T-helper 1 cell treated with Interleukin-12 subunit alpha and Interleukin-12 subunit beta and Interleukin-4 antibody, amounts not matched to agents 30 μg/mL and 1 μg/mL, for 36 hours (primary cell): Measurements from ENCODE around the gene AGBL4.

Experiments
- H3K27ac Mint-ChIP-seq: one replicate; pipeline ENCODE4 v1.8.0; 2021; ENCODE audit warnings: mild to moderate bottlenecking, mixed read lengths
- H3K27me3 Mint-ChIP-seq: one replicate; pipeline ENCODE4 v1.8.0; 2021; ENCODE audit warnings: low read depth, mixed read lengths
- H3K36me3 Mint-ChIP-seq: one replicate; pipeline ENCODE4 v1.8.0; 2021; ENCODE audit warnings: low read depth, mixed read lengths
- H3K4me1 Mint-ChIP-seq: one replicate; pipeline ENCODE4 v1.8.0; 2021; ENCODE audit warnings: low read depth, mixed read lengths
- H3K4me3 Mint-ChIP-seq: one replicate; pipeline ENCODE4 v1.8.0; 2021; ENCODE audit warnings: mild to moderate bottlenecking, moderate library complexity, mixed read lengths
- H3K9me3 Mint-ChIP-seq: one replicate; pipeline ENCODE4 v1.8.0; 2021; ENCODE audit warnings: mixed read lengths

Gene AGBL4

DNA sequence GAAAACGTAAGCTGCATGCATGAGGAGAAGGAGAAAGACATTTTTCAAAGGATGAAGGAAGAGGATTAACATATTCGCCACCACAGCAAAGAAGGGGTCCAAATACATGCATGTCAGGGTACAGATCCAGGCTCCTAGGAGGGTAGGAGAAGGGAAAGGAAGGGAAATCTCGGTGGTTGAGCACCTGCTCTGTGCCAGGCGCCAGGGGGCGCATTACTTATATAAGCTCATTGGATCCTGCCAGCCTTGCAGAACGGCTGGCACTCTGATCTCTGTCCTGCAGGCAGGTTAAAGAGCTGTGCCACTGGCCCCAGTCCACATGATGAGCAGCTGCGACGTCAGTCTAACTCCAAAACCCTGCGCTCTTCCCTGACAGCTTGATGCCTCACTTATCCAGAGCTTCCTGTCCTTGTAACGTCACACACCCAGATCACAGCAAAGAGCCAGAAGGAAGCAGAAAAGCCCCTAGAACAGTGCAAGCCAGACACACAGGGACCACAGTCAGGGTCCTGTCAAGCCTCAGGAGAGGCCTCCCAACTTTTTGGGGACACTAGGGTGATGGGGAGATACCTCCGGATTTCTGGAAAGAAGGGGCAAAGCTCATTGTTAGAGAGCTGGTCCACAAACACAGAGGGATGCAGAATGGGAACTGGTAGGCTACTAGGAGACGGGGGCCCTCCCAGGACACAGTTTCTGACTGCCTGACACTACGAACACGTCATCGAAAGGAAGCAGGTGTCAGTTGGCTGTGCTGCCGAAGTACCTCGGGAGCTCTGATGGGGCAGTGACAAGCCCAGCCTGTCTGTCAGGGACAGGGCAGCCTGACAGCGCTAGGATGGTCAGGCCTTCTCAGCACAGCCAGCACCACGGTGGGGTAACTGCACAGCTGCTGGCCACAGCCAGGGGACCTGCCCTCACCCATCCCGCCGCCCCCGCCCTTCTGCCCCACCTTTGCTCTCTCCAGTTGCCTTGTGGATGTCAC, 1346.2 kb downstream of the AGBL4 start:
- Mint-ChIP-seq H3K4me1 (no peaks in the 10 kb centered on the region), H3K27ac (no peak overlapping the region), H3K27me3 (peaks cover 5% of the 10 kb centered on the region), H3K36me3 (no peaks in the 10 kb centered on the region), H3K9me3 (no peaks in the 10 kb centered on the region), H3K4me3 (no peak overlapping the region)

DNA sequence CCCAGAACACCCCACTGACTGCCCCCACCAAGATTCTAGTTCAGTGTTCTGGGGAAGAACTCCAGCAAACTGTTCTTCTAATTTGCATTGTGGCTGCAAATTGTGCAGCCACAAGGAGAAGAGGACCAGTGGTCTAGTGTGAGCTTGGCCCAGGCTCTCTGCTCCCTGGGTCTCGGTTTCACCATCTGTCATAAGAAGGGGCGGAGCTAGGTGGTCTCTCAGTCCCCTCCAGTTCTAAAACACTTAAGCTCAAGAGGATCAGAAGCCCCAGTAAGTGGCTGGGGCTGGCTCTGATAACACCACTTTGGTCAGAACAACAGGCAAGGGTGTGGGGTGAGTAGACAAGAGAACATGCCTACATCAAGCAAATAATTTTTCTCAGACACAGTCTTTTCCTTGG, 1346.9 kb downstream of the AGBL4 start:
- no peaks in the 10 kb centered on the region for H3K36me3 Mint-ChIP-seq
- no peaks in the 10 kb centered on the region for H3K9me3 Mint-ChIP-seq
- H3K27ac Mint-ChIP-seq, result no peak overlapping the region
- no peaks in the 10 kb centered on the region for H3K4me1 Mint-ChIP-seq
- no peak overlapping the region for H3K4me3 Mint-ChIP-seq
- peaks cover 5% of the 10 kb centered on the region for H3K27me3 Mint-ChIP-seq

DNA sequence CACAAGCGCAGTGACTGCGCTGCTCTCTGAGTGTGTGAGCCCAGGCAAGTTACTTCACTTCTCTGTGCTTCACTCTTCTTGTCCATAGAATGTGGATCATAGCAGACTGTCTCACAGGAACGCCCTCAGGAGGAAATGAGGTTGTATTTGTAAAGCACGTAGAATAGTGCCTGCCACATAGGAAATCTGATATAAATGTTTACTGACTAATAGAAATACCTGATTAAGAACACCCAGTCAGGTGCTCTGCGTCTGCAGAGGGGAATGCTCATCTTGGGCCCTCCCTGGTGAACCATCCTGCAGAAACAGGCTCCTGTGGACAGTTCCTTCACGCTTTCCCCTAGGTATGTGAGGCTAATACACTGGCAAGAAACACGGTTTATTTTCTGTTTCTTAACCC, 1347.4 kb downstream of the AGBL4 start:
- H3K27me3 Mint-ChIP-seq, result peaks cover 5% of the 10 kb centered on the region
- no peaks in the 10 kb centered on the region for H3K4me1 Mint-ChIP-seq
- no peak overlapping the region for H3K4me3 Mint-ChIP-seq
- H3K27ac Mint-ChIP-seq, result no peak overlapping the region
- no peaks in the 10 kb centered on the region for H3K36me3 Mint-ChIP-seq
- no peaks in the 10 kb centered on the region for H3K9me3 Mint-ChIP-seq

DNA sequence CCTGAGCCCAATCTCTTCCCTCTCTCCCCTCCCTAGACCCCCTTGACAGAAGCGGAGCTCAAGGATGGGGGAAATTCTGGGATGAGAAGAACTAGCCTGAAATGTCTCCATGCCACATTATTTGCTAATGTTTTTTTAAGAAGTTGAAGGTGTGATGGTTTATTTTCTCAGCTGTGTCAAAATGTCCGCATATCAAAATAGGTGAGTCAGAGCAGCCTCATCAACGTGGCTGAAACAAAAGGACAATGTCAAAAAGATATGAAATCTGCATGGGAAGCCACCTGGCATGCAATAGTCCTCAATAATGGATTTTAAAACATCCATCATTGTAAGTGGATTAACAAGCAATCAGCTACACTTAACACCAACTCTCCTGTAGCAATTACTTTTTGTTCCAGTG, 1348.5 kb downstream of the AGBL4 start:
- no peaks in the 10 kb centered on the region for H3K9me3 Mint-ChIP-seq
- H3K27me3 Mint-ChIP-seq, result peaks cover 5% of the 10 kb centered on the region
- no peaks in the 10 kb centered on the region for H3K4me1 Mint-ChIP-seq
- no peak overlapping the region for H3K27ac Mint-ChIP-seq
- no peaks in the 10 kb centered on the region for H3K36me3 Mint-ChIP-seq
- H3K4me3 Mint-ChIP-seq, result no peak overlapping the region

DNA sequence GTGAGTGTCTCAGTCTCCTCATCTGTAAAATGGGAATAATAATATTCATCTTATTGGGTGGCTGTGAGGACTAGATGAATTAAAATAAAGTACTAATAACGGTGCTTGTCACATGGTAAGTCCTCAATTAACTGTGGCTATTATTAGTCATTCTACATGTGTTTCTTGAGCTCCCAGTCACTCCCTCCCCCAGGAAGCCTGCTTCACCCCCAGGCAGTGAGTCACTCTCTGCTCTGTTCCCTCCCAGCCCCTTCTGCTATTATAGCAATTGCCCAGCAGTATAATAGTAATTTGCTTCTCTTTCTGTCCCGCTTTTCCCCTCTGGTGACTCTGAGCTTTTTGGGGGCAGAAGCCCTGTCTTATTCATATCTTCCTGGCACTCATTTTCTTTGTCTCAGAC, 1349.1 kb downstream of the AGBL4 start:
- Mint-ChIP-seq H3K36me3 (no peaks in the 10 kb centered on the region), H3K9me3 (no peaks in the 10 kb centered on the region), H3K4me1 (no peaks in the 10 kb centered on the region), H3K27ac (no peak overlapping the region), H3K27me3 (peaks cover 8% of the 10 kb centered on the region), H3K4me3 (no peak overlapping the region)

DNA sequence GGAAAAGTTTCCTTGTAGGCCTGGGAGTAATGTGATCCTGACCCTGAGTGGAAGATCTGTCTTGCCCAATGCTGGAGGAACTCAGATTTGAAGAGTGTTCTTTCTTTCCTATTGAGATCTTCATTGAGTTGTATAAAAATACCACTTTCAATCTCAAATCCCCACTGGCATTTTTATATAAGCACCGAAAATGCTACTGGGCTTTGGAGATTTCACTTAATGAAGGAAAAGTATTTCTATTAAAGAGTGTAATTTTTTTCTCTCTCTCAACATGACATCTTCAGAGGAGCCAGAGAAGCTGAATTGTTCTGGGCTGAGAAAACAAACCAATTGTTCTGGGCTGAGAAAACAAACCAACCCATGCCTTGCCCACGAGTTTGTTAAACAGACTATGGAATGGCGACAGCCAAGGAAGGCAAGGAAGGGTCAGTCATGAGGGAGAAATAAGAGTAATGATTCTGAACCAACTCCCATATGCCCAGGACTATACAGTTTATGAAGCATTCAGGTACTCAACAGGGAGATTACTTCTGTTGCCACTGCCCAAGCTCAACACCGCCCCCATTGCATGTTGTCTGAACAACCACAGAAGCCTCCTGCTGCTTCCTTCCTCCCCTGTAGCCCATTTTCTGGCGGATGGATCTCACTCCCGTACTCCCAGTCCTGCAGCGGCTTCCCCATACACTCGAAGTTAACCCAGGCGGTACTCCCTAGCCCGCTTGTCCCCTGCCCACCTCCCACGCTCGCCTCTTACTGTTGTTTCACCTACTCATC, 1350.2 kb downstream of the AGBL4 start:
- Mint-ChIP-seq H3K4me1 (no peaks in the 10 kb centered on the region), H3K27ac (no peak overlapping the region), H3K9me3 (no peaks in the 10 kb centered on the region), H3K27me3 (peaks cover 12% of the 10 kb centered on the region), H3K4me3 (no peak overlapping the region), H3K36me3 (no peaks in the 10 kb centered on the region)

DNA sequence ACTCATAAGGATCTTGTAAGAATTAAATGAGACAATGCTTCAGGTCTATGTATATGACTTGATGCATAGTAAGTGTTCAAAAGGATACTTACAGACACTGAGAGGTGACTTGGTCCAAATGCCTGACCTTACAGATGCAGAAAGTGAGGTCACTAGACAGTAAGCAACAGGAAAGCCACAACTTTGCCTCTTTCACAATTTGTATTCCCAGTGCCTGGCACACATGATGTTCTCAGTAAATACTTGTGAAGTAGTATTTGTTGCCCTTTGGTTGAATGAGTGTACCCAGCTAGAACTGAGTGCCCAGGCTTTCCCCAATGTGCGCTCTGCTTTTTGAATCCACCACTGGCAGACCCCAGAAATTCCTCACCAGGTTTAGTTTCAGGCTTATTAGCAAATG, 1352.2 kb downstream of the AGBL4 start:
- H3K27me3 Mint-ChIP-seq, result peaks cover 19% of the 10 kb centered on the region
- no peaks in the 10 kb centered on the region for H3K36me3 Mint-ChIP-seq
- H3K4me3 Mint-ChIP-seq, result no peak overlapping the region
- no peaks in the 10 kb centered on the region for H3K9me3 Mint-ChIP-seq
- H3K27ac Mint-ChIP-seq, result no peak overlapping the region
- H3K4me1 Mint-ChIP-seq, result no peaks in the 10 kb centered on the region

DNA sequence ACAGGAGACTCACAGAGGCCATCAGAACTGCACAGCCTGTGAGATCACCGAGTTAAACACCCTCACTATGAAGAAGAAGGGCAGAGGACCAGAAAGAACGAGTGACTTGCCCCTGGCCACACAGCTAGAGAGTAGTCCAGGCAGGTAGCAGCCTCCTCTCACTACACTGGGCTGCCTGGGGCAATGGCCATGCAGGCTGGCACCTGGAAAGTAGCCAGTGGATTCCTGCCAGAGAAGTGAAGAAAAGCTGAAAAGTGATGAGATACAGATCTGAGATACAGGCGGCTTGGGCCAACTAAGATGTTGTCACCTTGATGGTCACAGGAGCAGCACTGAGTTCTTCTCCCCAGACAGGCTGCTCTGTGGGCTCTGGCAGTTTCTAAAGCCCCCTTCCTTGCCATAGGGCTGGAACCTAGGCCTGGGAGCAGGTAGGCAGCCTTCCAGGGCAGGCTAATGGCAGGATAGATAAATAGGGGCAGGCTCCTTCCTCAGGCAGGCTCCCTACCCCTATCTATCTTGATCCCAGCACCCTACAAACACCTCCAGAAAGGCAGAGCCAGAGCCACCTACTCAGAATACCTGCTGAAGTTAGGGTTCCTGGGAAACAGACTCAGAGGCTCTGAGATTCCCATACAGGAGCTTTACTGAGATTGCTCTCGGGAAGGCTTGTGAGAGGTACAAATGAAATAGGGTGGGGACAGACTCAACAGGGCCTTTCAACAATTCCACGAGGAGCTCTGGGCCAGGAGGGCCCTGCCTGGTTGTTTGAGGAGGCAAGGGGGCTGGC, 1353.3 kb downstream of the AGBL4 start:
- H3K36me3 Mint-ChIP-seq, result no peaks in the 10 kb centered on the region
- H3K9me3 Mint-ChIP-seq, result no peaks in the 10 kb centered on the region
- no peak overlapping the region for H3K27ac Mint-ChIP-seq
- H3K27me3 Mint-ChIP-seq, result peaks cover 19% of the 10 kb centered on the region
- no peaks in the 10 kb centered on the region for H3K4me1 Mint-ChIP-seq
- no peak overlapping the region for H3K4me3 Mint-ChIP-seq

DNA sequence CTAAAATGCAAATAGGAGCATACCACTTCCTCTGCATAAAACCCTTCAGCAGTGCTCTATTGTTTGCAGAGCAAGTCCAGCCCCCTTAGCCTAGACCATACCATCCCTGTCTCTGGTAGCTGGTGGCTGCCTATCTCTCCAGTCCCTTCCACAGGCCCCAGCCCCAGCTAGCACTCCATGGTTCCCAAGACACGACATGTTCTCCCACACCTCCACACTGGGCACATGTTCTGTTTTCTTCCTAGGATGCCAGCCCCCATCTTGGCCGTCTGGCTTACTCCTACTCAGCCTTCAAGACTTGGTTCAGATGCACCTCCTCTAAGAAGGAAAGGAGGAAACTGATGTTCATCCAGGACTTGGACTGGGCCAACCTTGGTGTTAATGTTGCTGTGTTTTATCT, 1355.4 kb downstream of the AGBL4 start:
- Mint-ChIP-seq H3K9me3 (no peaks in the 10 kb centered on the region), H3K36me3 (no peaks in the 10 kb centered on the region), H3K4me1 (no peaks in the 10 kb centered on the region), H3K27me3 (peaks cover 14% of the 10 kb centered on the region), H3K27ac (no peak overlapping the region), H3K4me3 (no peak overlapping the region)

DNA sequence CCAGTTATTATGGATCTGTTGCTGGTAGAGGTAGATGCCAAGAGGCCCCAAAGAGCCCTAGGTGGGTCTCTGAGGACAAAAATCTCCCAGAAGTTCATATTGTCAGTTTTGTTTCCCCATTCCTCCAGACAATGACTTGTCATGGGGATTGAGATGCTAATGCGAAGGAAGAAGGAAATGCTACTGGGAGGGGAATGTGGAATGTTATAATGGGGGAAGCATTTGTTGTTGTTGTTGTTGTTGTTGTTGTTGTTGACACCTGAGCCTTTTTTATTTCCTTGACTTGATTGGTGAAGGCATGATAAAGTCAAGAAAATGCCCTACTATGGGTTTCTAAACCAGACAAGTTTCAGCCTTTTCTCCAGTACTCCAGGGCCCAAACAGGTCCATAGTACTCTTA, 1356.0 kb downstream of the AGBL4 start:
- Mint-ChIP-seq H3K27ac (no peak overlapping the region), H3K4me1 (no peaks in the 10 kb centered on the region), H3K9me3 (no peaks in the 10 kb centered on the region), H3K4me3 (no peak overlapping the region), H3K36me3 (no peaks in the 10 kb centered on the region), H3K27me3 (peaks cover 14% of the 10 kb centered on the region)

DNA sequence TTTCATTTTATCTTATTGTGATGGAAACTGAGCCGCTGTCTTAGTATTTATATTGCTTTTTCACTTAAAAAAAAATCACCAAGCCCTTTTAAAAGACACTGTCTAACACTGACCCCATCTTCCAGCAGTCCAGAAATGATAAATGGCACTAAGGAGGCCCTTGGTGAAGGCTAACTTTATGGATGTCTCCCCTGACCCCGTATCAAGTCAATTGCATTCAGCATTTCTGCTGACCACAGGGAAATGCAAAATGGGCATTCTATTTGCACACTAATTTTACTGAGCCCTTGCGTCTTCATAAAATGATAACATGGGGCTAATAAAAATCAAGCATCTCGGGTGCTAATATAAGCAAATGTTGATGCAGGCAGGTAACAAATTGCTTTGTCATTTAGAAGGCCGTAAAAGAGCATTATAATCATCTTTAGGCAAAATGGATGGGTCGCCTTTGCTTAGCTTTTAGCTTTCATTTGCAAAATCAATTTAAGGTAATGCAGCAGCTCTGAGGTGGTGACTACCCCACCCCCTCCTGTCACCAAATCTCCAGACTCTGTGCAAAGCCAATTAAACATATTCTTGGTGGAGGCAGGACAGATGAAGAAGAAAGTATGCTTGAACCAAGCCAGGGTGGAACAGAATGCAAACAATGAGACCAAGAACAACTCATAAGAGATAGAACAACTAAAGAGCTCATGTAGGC, 1357.9 kb downstream of the AGBL4 start:
- Mint-ChIP-seq H3K4me3 (no peak overlapping the region), H3K4me1 (no peaks in the 10 kb centered on the region), H3K9me3 (no peaks in the 10 kb centered on the region), H3K27ac (no peak overlapping the region), H3K27me3 (peaks cover 14% of the 10 kb centered on the region), H3K36me3 (no peaks in the 10 kb centered on the region)

DNA sequence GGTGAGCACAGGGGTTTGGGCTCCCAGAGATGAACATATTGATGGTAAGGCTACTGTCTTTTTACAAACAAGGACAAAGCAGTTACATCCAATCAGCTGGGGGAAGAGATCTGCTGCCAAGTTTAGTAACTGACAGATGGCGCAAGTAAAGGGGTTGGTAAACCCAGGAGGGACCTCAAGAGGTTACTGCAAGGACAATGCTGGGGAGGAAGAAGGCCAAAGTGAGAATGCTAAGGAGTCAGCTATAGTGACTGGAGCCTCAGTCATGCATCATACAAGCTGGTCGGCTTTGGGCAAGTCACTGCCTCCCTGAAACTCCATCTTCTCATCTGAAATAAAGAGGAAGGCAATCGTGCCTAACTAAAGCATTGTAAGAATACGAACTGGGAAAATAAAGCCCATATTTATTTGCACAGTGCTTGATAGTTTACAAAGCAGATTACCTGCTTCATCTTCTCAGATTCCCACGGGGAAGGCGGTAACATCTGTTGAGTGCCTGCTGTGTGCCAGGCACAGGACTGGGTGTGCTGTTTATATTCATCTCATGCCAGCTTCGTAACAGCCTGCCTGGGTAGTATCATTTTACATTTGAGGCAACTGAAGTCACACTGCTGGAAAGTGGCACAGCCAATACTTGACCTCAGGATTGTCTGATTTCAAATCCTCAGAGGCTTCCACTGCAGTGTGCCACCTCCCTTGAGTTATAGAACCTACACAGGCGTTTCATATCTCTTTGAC, 1361.9 kb downstream of the AGBL4 start:
- Mint-ChIP-seq H3K4me1 (no peaks in the 10 kb centered on the region), H3K9me3 (no peaks in the 10 kb centered on the region)

DNA sequence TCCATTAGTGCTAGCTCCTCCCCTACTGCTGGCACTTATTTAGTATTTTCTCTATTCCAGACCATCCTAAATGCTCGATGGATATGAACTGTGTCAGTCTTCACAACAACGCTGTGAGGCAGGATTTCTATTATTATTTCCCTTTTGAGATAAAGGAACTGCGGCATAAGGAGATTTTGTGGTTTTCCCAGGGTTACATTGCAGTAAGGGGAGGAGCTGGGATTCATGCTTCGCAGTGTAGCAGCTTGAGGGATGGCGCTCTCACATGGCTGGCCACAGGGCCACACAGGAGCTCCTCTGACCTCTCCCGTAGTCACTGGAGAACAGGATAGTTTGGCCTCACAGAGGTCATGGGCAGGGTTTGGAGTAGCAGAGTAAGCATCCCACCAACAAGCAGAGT, 1364.0 kb downstream of the AGBL4 start:
- Mint-ChIP-seq H3K36me3 (no peaks in the 10 kb centered on the region), H3K9me3 (no peaks in the 10 kb centered on the region), H3K27ac (no peak overlapping the region), H3K4me1 (no peaks in the 10 kb centered on the region), H3K27me3 (peaks cover 4% of the 10 kb centered on the region), H3K4me3 (no peak overlapping the region)

More for the DNA sequence above, 1361.9 kb downstream of the AGBL4 start:
- Mint-ChIP-seq H3K27me3 (no peaks in the 10 kb centered on the region), H3K36me3 (no peaks in the 10 kb centered on the region), H3K27ac (no peak overlapping the region), H3K4me3 (no peak overlapping the region)
